ENCODE measurements around the gene DAZAP1. TPM values are rescaled to one million over a fixed set of nuclear protein-coding genes. Genes with fewer than 3 reads are reported as not detected.

Gene DAZAP1
- total RNA-seq, 1 experiment from 2014 or later: 97.6 TPM

- no peak for DNase-seq (ENCODE audit: low read depth)
Measured at GRCh38 chr19:1456121-1456900, 48.9 kb downstream of the DAZAP1 start.

GRCh38 chr19:1457031-1457739 is 49.8 kb downstream of the DAZAP1 start:
- no peak for DNase-seq (ENCODE audit: low read depth)

GRCh38 chr19:1457892-1458291 is 50.5 kb downstream of the DAZAP1 start:
- no peak for DNase-seq (ENCODE audit: low read depth)

- DNase-seq (ENCODE audit: low read depth): peak; percentile 36
Measured at GRCh38 chr19:1459479-1459878, 52.1 kb downstream of the DAZAP1 start.

- DNase-seq (ENCODE audit: low read depth): no peak
Measured at GRCh38 chr19:1460033-1460995, 52.9 kb downstream of the DAZAP1 start.

DNA sequence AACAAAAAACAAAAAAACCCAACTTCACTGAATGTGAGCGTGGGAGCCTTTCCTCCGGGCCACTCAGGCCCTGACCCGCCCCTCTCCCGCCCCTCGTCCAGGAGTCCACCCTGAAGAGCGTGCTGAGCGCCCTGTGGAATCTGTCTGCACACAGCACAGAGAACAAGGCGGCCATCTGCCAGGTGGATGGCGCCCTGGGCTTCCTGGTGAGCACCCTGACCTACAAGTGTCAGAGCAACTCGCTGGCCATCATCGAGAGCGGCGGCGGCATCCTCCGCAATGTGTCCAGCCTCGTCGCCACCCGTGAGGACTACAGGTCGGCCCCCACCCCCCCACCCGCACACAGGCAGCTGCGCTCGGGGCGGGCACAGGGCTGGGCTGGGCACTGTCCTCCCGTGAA is 54.5 kb downstream of the DAZAP1 start:
- DNase-seq (ENCODE audit: low read depth): no peak

DNA sequence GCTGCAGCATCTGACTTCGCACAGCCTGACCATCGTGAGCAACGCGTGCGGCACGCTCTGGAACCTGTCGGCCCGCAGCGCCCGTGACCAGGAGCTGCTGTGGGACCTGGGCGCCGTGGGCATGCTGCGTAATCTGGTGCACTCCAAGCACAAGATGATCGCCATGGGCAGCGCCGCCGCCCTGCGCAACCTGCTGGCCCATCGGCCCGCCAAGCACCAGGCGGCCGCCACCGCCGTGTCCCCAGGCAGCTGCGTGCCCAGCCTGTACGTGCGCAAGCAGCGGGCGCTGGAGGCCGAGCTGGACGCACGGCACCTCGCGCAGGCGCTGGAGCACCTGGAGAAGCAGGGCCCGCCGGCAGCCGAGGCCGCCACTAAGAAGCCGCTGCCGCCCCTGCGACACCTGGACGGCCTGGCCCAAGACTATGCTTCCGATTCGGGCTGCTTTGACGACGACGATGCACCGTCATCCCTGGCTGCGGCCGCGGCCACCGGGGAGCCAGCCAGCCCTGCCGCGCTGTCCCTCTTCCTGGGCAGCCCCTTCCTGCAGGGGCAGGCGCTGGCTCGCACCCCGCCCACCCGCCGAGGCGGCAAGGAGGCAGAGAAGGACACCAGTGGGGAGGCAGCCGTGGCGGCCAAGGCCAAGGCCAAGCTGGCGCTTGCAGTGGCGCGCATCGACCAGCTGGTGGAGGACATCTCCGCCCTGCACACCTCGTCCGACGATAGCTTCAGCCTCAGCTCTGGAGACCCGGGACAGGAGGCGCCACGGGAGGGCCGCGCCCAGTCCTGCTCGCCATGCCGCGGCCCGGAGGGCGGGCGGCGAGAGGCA is 58.0 kb downstream of the DAZAP1 start:
- no peak for DNase-seq (ENCODE audit: low read depth)

DNA sequence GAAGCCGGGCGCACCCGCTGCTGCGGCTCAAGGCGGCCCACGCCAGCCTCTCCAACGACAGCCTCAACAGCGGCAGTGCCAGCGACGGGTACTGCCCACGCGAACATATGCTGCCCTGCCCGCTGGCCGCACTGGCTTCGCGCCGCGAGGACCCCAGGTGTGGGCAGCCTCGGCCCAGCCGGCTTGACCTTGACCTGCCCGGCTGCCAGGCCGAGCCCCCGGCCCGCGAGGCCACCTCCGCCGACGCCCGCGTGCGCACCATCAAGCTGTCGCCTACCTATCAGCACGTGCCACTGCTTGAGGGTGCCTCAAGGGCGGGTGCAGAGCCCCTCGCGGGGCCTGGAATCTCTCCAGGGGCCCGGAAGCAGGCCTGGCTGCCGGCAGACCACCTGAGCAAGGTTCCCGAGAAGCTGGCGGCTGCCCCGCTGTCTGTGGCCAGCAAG is 58.7 kb downstream of the DAZAP1 start:
- no peak for DNase-seq (ENCODE audit: low read depth)

- DNase-seq (ENCODE audit: low read depth): no peak
Measured at GRCh38 chr19:1466461-1467214, 59.3 kb downstream of the DAZAP1 start.

DNA sequence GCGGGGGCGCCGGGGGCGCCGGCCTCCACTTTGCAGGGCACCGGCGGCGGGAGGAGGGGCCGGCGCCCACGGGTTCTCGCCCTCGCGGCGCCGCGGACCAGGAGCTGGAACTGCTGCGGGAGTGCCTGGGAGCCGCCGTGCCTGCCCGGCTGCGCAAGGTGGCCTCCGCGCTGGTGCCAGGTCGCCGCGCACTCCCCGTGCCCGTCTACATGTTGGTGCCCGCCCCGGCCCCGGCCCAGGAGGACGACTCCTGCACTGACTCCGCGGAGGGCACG is 59.8 kb downstream of the DAZAP1 start:
- no peak for DNase-seq (ENCODE audit: low read depth)

GRCh38 chr19:1467490-1468273 is 60.3 kb downstream of the DAZAP1 start:
- DNase-seq (ENCODE audit: low read depth): no peak

GRCh38 chr19:1468274-1468820 is 61.0 kb downstream of the DAZAP1 start:
- no peak for DNase-seq (ENCODE audit: low read depth)

DNA sequence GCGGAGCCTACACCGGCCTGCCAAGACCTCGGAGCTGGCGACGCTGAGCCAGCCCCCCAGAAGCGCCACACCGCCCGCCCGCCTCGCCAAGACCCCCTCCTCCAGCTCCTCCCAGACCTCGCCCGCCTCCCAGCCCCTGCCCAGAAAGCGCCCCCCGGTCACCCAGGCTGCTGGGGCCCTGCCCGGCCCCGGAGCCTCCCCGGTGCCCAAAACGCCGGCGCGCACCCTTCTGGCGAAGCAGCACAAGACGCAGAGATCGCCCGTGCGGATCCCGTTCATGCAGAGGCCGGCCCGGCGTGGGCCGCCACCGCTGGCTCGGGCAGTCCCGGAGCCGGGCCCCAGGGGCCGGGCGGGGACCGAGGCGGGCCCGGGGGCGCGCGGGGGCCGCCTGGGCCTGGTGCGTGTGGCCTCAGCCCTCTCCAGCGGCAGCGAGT is 61.5 kb downstream of the DAZAP1 start:
- DNase-seq (ENCODE audit: low read depth): no peak

DNA sequence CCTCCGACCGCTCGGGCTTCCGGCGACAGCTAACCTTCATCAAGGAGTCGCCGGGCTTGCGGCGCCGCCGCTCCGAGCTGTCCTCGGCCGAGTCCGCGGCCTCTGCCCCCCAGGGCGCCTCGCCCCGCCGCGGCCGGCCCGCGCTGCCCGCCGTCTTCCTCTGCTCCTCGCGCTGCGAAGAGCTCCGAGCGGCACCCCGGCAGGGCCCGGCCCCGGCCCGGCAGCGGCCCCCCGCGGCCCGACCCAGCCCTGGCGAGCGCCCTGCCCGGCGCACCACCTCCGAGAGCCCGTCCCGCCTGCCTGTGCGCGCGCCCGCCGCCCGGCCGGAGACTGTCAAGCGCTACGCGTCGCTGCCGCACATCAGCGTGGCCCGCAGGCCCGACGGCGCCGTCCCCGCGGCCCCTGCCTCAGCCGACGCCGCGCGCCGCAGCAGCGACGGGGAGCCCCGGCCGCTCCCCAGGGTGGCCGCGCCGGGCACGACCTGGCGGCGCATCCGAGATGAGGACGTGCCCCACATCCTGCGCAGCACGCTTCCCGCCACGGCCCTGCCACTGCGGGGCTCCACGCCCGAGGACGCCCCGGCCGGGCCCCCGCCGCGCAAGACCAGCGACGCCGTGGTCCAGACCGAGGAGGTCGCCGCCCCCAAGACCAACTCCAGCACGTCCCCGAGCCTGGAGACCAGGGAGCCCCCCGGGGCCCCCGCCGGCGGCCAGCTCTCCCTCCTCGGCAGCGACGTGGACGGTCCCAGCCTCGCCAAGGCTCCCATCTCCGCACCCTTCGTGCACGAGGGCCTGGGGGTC is 62.1 kb downstream of the DAZAP1 start:
- no peak for DNase-seq (ENCODE audit: low read depth)

- DNase-seq (ENCODE audit: low read depth): no peak
Measured at GRCh38 chr19:1470055-1470304, 62.6 kb downstream of the DAZAP1 start.

GRCh38 chr19:1470305-1471009 is 63.1 kb downstream of the DAZAP1 start:
- DNase-seq (ENCODE audit: low read depth): no peak

GRCh38 chr19:1471010-1471514 is 63.7 kb downstream of the DAZAP1 start:
- no peak for DNase-seq (ENCODE audit: low read depth)

- DNase-seq (ENCODE audit: low read depth): no peak
Measured at GRCh38 chr19:1471515-1472160, 64.3 kb downstream of the DAZAP1 start.

Data from M059J (cell line).